Stomach (tissue), 9 donors: Measurements from ENCODE around the gene GRB10. TPM values are rescaled to one million over a fixed set of nuclear protein-coding genes. Genes with fewer than 3 reads are reported as not detected.

Experiments used
- DNase-seq, 2 donors: peaks; one replicate each; pipeline versions ENCODE4 v3.0.0 to v3.0.0-alpha.2; 2013 to 2019
- H3K27ac ChIP-seq, 5 donors: fragments of 200-600 bp in 4 of 5; sonication (generic) in 4 of 5; one replicate each; pipeline ENCODE4 v1.5.1; 2013 to 2019; ENCODE audit warnings: mild to moderate bottlenecking in 1 of 5, moderate library complexity in 1 of 5
- H3K27me3 ChIP-seq, 3 donors: fragments of 200-600 bp; sonication (generic); one replicate each; pipeline ENCODE4 v1.5.1; 2017 to 2019; ENCODE audit warnings: mixed run types in 1 of 3
- H3K36me3 ChIP-seq, 4 donors: fragments of 200-600 bp; sonication (generic); 1 replicate in 3 of 4; 2 replicates in 1 of 4; pipeline ENCODE4 v1.5.1; 2016 to 2019
- H3K4me1 ChIP-seq, 4 donors: fragments of 200-600 bp; sonication (generic); one replicate each; pipeline ENCODE4 v1.5.1; 2016 to 2019
- H3K4me3 ChIP-seq, 4 donors: fragments of 200-600 bp; sonication (generic) in 3 of 4; one replicate each; pipeline ENCODE4 v1.5.1; 2016 to 2019; ENCODE audit warnings: mild to moderate bottlenecking in 1 of 4
- H3K9me3 ChIP-seq, 4 donors: fragments of 200-600 bp; sonication (generic); one replicate each; pipeline ENCODE4 v1.5.1; 2016 to 2019
- CTCF ChIP-seq, 7 experiments: fragments of 450-650 bp in 4 of 7; fragments of 200-600 bp in 3 of 7; sonication (generic) in 3 of 7; IDR thresholded peaks; one replicate each; pipeline ENCODE4 v1.5.1; 2016 to 2019; ENCODE audit warnings: antibody characterized with exemption in 7 of 7, control low read depth in 2 of 7, mild to moderate bottlenecking in 1 of 7
- EP300 ChIP-seq: sonication (generic); formaldehyde crosslinking; IDR thresholded peaks from one replicate; pipeline ENCODE4 v1.6.1; 2017; ENCODE audit warnings: antibody characterized with exemption
- POLR2A ChIP-seq, 4 donors: fragments of 450-650 bp; IDR thresholded peaks; one replicate each; pipeline ENCODE4 v1.6.1; 2016; ENCODE audit warnings: antibody characterized with exemption in 4 of 4, control low read depth in 2 of 4, mild to moderate bottlenecking in 1 of 4, moderate library complexity in 1 of 4
- POLR2AphosphoS5 ChIP-seq, 3 donors: sonication (generic); formaldehyde crosslinking; IDR thresholded peaks; one replicate each; pipeline ENCODE4 v1.6.1; 2016; ENCODE audit warnings: antibody characterized with exemption in 3 of 3
- WGBS, 5 donors: extraction: QIAGEN DNeasy Blood & Tissue Kit in 3 of 5; methylation state at CpG; one replicate each; pipeline versions ENCODE4 v1.1.5 to v1.1.7; 2013 to 2018; 5-methylcytosine and 5-hydroxymethylcytosine counted together
- intact Hi-C: fragments of 100-400 bp; cut with DNase I; formaldehyde crosslinking; loops from one replicate; pipeline ENCODE4 v1.15.1; 2023; ENCODE audit warnings: low total_unique reads
- polyA plus RNA-seq, 3 donors: library from polyadenylated mRNA; stranded (reverse); fragments of 200-250 nt; gene quantifications; one replicate each; pipeline ENCODE4 v1.2.3, GENCODE V29; 2013
- total RNA-seq, 5 donors: library from RNA; depleted of rRNA; stranded (reverse); fragments of >200 nt; gene quantifications; one replicate each; pipeline versions ENCODE4 v1.1.0 to v1.2.3, GENCODE V29; 2014 to 2016
- donor health status: healthy with polysubstance abuse.
- donor health status: Bipolar disorder and iron deficiency.
- donor health status: healthy.

Gene GRB10
- total and polyA plus RNA-seq, 8 donors, result 10.2 to 84.9 (median 49.6) TPM

- Histone ChIP-seq H3K27me3 (no peaks in the 10 kb centered on the region), H3K4me1 (peaks cover 14 to 70% (median 54%) of the 10 kb centered on the region in 4 donors), H3K4me3 (peak overlapping the region; percentile 49 to 65 (median 59)), H3K27ac (peak overlapping the region in 1 of 5 donors; percentile 68), H3K36me3 (no peaks in the 10 kb centered on the region), H3K9me3 (no peaks in the 10 kb centered on the region)
- TF ChIP-seq EP300 (no peak), POLR2A (IDR thresholded peaks at IDR 0.05) (no peak), POLR2AphosphoS5 (IDR thresholded peaks at IDR 0.05) (no peak), CTCF (IDR thresholded peaks at IDR 0.05) (no peak)
- DNase-seq, result peak in 1 of 2 donors; percentile 28
- WGBS, 5 donors, result 53 to 80% (median 64%) methylated on average over 37 to 49 of the region's 49 CpGs
- intact Hi-C loops, result loop anchor here (10.0 kb wide), 1 partner anchor 273 kb away; no protein-coding TSS in a partner anchor
These were observed 1.1 kb downstream of the GRB10 start for GRCh38 chr7:50781381-50782293.

- Histone ChIP-seq H3K4me3 (no peak overlapping the region), H3K27ac (no peak overlapping the region), H3K36me3 (no peaks in the 10 kb centered on the region), H3K4me1 (peaks cover 18 to 71% (median 55%) of the 10 kb centered on the region in 4 donors), H3K9me3 (no peaks in the 10 kb centered on the region), H3K27me3 (no peaks in the 10 kb centered on the region)
- DNase-seq, result no peak
- TF ChIP-seq EP300 (no peak), POLR2AphosphoS5 (IDR thresholded peaks at IDR 0.05) (no peak), POLR2A (IDR thresholded peaks at IDR 0.05) (no peak), CTCF (IDR thresholded peaks at IDR 0.05) (no peak)
- intact Hi-C loops, result loop anchor here (10.0 kb wide), 1 partner anchor 274 kb away; no protein-coding TSS in a partner anchor
- 86 to 92% (median 89%) methylated on average over 3 of the region's 3 CpGs for WGBS, 5 donors
These were observed 2.3 kb downstream of the GRB10 start for GRCh38 chr7:50780436-50780835.

GRCh38 chr7:50779427-50779826 lies 3.3 kb downstream of the GRB10 start:
- TF ChIP-seq POLR2AphosphoS5 (IDR thresholded peaks at IDR 0.05) (no peak), EP300 (no peak), POLR2A (IDR thresholded peaks at IDR 0.05) (no peak), CTCF (IDR thresholded peaks at IDR 0.05) (no peak)
- 71 to 86% (median 85%) methylated on average over 3 of the region's 3 CpGs for WGBS, 5 donors
- DNase-seq, result no peak
- no peak overlapping the region for H3K27ac ChIP-seq
- H3K4me1 ChIP-seq, result peaks cover 18 to 65% (median 51%) of the 10 kb centered on the region in 4 donors
- intact Hi-C loops, result no loop called here
- no peaks in the 10 kb centered on the region for H3K9me3 ChIP-seq
- H3K4me3 ChIP-seq, result no peak overlapping the region
- H3K27me3 ChIP-seq, result no peaks in the 10 kb centered on the region
- H3K36me3 ChIP-seq, result no peaks in the 10 kb centered on the region

GRCh38 chr7:50778189-50778588 lies 4.5 kb downstream of the GRB10 start:
- H3K27ac ChIP-seq, result no peak overlapping the region
- TF ChIP-seq EP300 (no peak), POLR2AphosphoS5 (IDR thresholded peaks at IDR 0.05) (no peak), POLR2A (IDR thresholded peaks at IDR 0.05) (no peak), CTCF (IDR thresholded peaks at IDR 0.05) (no peak)

More at GRCh38 chr7:50778189-50778588, 4.5 kb downstream of the GRB10 start:
- no peaks in the 10 kb centered on the region for H3K27me3 ChIP-seq
- no peaks in the 10 kb centered on the region for H3K9me3 ChIP-seq
- intact Hi-C loops, result no loop called here
- H3K36me3 ChIP-seq, result no peaks in the 10 kb centered on the region
- DNase-seq, result no peak
- H3K4me1 ChIP-seq, result peaks cover 12 to 53% (median 40%) of the 10 kb centered on the region in 4 donors
- no peak overlapping the region for H3K4me3 ChIP-seq
